Hypothalamus (tissue), 51 donors: ENCODE measurements around the gene CD27.
"Not testable (repeated sequence)": the region's sequence is repeated elsewhere in the genome, so short reads cannot be mapped to it uniquely, and the experiment has no call there.

Experiments
- DNase-seq, 51 donors: peaks; one replicate each; lab custom pipeline; 2025; lab: John Stamatoyannopoulos, UW

Gene CD27

DNA sequence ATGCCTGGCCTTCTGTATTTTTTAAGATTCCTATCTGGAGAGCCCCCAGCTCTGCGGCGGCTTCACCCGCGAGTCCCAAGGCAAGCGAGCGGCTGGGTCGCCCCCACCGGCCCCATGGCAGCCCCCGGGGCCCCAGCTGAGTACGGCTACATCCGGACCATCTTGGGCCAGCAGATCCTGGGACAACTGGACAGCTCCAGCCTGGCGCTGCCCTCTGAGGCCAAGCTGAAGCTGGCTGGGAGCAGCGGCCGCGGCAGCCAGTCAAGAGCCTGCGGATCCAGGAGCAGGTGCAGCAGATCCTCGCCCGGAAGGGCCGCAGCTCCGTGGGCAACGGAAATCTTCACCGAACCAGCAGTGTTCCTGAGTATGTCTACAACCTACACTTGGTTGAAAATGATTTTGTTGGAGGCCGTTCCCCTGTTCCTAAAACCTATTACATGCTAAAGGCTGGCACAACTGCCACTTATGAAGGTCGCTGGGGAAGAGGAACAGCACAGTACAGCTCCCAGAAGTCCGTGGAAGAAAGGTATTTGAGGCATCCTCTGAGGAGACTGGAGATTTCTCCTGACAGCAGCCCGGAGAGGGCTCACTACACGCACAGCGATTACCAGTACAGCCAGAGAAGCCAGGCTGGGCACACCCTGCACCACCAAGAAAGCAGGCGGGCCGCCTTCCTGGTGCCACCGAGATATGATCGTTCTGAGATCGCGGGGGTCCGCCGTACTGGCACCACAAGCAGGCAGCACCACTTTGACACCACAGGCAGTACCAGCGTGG, 33.0 kb downstream of the CD27 start:
- not testable (repeated sequence) for DNase-seq

- DNase-seq = no peak
These were observed 33.7 kb downstream of the CD27 start for GRCh38 chr12:6478416-6478815.

DNA sequence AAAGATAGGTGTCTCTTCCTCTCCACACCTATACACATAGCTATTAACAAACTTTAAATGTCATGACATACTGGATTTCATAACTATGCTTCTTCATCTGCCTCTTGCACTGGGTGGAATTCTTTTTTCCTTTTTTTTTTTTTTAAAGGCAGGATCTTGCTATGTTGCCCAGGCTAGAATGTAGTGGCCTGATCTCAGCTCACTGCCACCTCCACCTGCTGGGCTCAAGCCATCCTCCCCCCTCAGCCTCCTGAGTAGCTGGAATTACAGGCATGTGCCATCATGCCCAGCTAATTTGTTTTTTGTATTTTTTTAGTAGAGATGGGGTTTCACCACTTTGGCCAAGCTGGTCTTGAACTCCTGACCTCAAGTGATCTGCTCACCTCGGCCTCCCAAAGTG, 43.5 kb downstream of the CD27 start:
- DNase-seq = no peak

- no peak for DNase-seq
These were observed 44.7 kb downstream of the CD27 start for GRCh38 chr12:6489449-6489848.

- DNase-seq = not testable (repeated sequence)
These were observed 45.9 kb downstream of the CD27 start for GRCh38 chr12:6490673-6491072.

GRCh38 chr12:6492838-6493496, 48.2 kb downstream of the CD27 start, which contains the start of gene MRPL51:
Gene MRPL51 (minus strand): TSS chr12:6493262. CDS start chr12:6493136, 126 bp downstream.
- DNase-seq = peak; percentile 34 to 97 (median 91)

GRCh38 chr12:6493497-6494257, 48.9 kb downstream of the CD27 start, which contains the start of gene NCAPD2:
Gene NCAPD2 (plus strand): TSS chr12:6494102. CDS start chr12:6495099, 997 bp downstream.
- peak; percentile 48 to 98 (median 92) for DNase-seq

DNA sequence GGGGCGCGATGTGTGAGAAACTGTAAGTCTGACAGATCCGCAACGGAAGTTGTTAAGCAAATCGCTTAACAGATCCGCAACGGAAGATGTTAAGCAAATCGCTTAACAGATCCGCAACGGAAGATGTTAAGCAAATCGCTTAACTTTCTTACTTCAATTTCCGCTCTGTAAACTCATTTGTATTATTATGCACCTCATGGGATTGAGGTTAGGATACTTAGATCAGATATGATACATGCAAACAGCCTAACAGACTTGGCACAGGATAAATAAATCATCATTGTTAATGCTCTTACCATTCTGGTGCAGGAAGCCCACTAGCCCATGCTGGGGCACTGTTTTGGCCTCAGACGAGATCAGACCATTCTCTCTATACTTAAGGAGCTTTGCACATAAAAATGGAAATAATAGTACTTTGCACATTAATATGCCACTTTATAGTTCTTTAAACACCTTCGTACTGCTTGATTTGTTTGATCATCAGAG, 49.5 kb downstream of the CD27 start:
- no peak for DNase-seq

- no peak for DNase-seq
These were observed 50.2 kb downstream of the CD27 start for GRCh38 chr12:6494968-6495367.

- peak in 19 of 51 donors; percentile 1 to 30 (median 12) for DNase-seq
These were observed 52.5 kb downstream of the CD27 start for GRCh38 chr12:6497291-6497690.

GRCh38 chr12:6500466-6500865, 55.7 kb downstream of the CD27 start:
- no peak for DNase-seq
